T-helper 2 cell (primary cell): ENCODE measurements around the gene PRKACA.
"Not testable (repeated sequence)": the region's sequence is repeated elsewhere in the genome, so short reads cannot be mapped to it uniquely, and the experiment has no call there.

Source experiments
- DNase-seq, 5 experiments: peaks; one replicate each; pipeline versions ENCODE4 v3.0.0 to v3.0.0-alpha.2; 2012 to 2022

PRKACA gene

GRCh38 chr19:14147797-14148605 is 30.4 kb upstream of the PRKACA start:
- DNase-seq: peak in 4 of 5 experiments; percentile 22 to 61 (median 33)

DNA sequence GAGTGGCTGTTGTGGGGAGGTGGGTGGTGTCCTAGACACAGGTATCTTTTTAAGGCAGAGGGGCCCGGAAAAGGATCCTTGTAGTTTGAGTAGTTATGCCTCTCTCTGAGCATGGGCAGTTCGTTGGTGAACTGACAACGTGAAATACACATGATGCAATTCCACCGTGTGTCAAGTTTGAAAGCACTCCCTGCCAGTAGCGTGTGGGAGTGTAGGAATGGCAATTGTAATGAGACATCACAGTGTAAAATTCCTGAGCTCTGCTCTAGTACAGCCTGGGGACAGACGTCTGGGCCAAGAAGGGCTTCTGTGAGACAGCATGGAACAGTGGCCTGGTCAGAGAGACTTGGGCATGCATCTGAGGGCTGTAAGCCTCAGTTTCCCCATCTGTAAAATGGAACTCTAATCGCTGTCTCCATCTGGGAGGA is 29.2 kb upstream of the PRKACA start:
- DNase-seq: no peak

DNA sequence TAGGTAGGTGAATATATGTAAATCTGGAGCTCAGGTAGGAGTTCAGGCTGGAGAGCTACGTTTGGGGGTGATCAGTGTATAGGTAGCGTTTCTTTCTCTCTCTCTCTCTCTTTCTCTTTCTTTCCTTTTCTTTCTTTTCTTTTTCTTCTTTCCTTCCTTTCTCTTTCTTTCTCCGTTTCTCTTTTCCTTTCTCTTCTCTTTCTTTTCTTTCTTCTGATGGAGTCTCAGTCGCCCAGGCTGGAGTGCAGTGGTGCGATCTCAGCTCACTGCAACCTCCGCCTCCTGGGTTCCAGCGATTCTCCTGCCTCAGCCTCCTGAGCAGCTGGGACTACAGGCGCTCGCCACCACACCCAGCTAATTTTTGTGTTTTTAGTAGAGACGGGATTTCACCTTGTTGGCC is 28.6 kb upstream of the PRKACA start:
- not testable (repeated sequence) for DNase-seq

DNA sequence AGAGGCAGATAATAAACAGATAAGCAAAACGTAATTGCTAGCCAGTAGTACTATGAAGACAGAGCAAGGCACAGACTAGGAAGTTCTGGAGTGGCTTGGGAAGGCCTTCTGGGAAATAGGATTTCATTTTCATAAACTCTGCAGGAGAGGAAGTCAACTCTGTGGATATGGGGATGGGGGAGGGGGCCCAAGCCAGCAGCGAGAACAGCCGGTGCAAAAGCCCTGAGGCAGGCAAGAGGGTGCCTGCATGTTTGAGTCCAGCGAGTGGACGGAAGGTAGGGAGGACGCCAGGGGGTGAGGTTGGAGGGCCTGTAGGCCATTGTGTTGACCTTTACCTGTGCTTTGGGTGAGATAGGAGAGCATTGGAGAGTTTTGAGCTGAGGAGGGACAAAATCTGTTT is 27.8 kb upstream of the PRKACA start:
- no peak for DNase-seq

DNA sequence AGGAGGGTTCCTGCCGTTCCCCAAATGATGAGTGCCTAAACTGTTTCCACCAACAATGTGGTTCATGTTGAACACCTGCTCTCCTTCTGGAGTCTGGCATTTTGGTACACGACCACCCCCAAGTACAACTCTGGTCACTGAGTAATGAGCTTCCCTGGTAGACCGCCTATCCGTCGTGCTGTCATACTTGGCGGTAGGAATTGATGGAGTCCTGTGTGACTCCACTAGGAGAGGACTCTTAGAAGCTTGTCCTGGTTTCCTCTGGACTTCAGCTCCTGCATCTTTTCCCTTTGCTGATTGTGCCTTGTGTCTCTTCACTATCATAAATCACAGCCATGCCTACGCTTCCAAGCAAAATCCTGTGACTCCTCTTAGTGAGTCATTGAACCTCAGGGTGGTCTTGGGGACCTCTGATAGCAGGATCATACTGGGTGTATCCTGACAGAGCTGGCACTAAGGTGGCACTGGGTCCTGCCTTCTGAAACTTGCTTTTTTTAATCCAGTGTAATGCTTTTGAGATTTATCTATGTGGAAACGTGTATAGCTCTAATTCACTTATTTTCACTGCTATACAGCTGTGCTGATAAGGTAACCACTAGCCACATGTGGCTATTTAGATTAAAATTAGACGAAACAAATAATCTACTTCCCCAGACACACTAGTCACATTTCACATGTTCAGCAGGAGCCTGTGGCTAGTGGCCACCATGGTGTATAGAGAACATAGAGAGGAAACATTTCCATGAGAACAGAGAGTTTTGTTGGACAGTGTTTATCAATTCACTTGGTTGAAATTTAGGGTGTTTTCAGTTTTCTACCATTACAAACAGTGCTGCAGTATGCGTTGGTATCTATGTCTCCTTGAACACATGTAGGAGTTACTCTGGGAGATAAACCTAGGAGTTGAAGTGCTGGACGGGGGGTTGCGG is 25.0 kb upstream of the PRKACA start:
- no peak for DNase-seq

- no peak for DNase-seq
Observed at GRCh38 chr19:14141041-14141440, 23.5 kb upstream of the PRKACA start.

DNA sequence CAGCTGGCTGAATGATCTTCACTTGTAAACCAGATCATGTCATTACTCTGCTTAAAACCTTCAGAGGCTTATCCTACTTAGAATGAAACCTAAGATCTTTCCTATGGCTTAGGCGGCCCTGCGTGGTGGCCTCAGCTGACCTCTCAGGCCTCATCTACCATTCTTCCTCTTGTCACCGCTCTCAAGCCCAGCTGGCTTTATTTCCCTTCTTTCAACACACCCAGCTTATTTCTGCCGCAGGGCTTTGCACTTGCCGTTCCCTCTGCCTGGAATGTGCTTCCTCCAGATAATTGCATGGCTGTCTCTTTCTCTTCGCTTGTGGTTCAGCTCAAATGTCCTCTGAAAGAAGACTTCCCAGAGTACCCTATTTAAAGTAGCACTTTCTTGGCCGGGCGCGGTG is 22.4 kb upstream of the PRKACA start:
- DNase-seq: no peak

- no peak for DNase-seq
Observed at GRCh38 chr19:14138576-14139265, 21.2 kb upstream of the PRKACA start.

- peak; percentile 95 to 100 (median 98) for DNase-seq
Observed at GRCh38 chr19:14136509-14137281, 19.1 kb upstream of the PRKACA start, which contains the start of gene ASF1B. Gene ASF1B, minus strand, starts transcription at chr19:14136589. Its CDS starts 133 bp downstream, at chr19:14136456.

GRCh38 chr19:14135985-14136508 is 18.5 kb upstream of the PRKACA start:
- no peak for DNase-seq

- no peak for DNase-seq
Observed at GRCh38 chr19:14135355-14135754, 17.8 kb upstream of the PRKACA start.

GRCh38 chr19:14127929-14128509 is 10.5 kb upstream of the PRKACA start:
- DNase-seq: no peak

- no peak for DNase-seq
Observed at GRCh38 chr19:14127176-14127575, 9.6 kb upstream of the PRKACA start.

- DNase-seq: no peak
Observed at GRCh38 chr19:14122924-14123323, 5.4 kb upstream of the PRKACA start.

DNA sequence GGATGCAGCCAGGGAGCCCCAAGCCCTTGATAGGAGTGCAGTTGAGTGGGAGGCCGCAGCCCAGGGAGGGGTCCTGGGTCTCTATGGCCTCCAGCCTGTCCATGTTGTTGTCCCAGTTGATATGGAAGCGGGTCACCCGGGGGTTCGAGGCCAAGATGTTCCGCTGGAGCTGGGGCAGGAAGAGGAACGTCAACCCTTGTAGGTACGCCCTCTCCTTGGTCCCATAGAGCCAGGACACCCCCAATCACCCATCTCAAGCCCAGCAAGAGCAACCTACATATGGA is 2.9 kb upstream of the PRKACA start:
- no peak for DNase-seq

- no peak for DNase-seq
Observed at GRCh38 chr19:14119644-14120496, 2.3 kb upstream of the PRKACA start.

GRCh38 chr19:14119146-14119545 is 1.6 kb upstream of the PRKACA start:
- no peak for DNase-seq

DNA sequence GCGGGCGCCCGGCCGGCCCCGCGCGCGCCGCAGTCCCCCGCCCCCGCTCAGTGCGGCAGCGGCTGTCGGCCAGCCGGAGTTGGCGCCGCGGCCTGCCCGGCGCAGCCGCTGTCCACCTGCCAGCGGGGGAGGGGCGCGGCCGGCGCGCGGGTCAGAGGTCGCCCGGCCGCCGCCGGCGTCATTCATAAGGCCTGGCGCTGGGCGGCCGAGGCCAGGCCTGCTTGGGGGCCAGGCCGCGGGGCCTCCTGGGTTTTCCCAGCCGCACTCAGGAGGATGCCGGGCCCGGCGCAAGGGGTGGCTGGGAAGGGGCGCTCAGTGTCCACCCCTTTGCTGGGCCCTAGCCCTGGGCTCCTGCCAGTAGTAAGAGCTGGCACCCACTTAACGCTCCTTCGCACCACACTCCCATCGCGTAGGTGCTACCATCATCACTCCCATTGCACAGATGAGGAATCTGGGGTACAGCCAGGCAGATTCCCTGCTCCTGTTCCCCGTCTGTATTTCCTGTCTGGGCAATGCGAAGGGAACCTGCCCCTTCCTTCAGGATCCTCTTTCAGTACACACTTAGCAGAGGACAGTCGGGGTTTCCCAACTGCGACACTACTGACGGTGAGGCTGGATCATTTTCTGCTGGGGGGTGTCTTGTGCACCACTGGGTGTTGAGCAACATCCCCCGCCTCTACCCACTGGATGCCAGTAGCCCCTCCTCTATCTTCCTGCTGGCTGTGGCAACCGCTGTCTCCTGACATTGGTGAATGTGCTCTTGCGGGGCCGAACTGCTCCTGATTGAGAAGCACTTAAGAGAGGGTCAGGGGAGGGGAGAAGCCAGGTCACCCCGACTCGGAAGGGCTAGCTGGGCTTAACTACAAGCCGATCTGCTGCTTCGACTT is 846 bp upstream of the PRKACA start:
- DNase-seq: peak in 3 of 5 experiments; percentile 19 to 71 (median 44)

- DNase-seq: peak in 2 of 5 experiments; percentile 12 to 36
Observed at GRCh38 chr19:14116918-14117578, 514 bp downstream of the PRKACA start.
